ENCODE results near the gene ZNF679.

DNA sequence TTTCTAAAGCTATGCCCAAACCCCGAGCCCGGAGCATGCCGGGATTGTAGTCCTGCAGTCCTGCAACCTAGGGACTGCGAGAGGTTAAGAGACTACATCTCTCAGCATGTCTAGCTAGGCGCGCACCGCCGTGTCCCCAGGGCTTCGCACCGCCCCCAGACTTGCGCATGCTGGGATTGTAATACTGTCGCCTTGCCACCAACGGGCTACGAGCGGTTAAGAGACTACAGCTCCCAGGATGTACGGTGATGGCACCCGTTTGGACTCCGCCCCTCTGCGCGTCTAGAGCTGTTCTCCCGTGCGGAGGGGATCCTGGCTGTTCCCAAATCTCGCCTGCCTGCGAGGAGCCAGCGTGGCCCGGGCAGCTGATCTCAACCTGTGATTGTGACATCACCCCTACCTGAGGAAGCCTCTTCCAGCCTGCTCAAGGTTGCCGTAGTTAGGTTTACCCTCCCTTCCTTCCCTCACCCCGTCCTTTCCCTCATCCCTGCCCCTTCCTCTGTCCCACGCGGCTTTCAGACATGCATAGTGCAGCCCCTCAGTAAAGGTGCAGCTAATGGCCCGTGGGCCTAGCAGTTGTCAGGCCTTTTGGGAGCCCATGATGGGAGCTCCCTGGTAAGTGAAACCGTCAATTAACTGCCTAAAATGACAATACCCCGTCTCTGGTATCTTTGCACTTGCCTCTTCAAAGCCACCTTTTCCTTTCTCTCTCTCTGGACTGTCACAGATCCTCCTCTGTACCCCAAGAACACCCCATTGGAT lies 79.2 kb downstream of the ZNF679 start:
- no peak for TF ChIP-seq EZH2 (IDR thresholded peaks at IDR 0.05)
- TF ChIP-seq POLR2AphosphoS5 (IDR thresholded peaks at IDR 0.05; ENCODE audit: borderline replicate concordance, low read depth, low read length): no peak

Data from SK-N-MC (cell line).